Upper lobe of left lung (tissue), 6 donors: Measurements from ENCODE around the gene GJC1. TPM values are rescaled to one million over a fixed set of nuclear protein-coding genes. Genes with fewer than 3 reads are reported as not detected.
A peak's percentile ranks its signal among the peaks of the same experiment; 100 is the strongest.

ENCODE experiments used
- ATAC-seq, 2 donors: fragments of 200-7000 bp; cut with Tn5 transposase; one replicate each; pipeline ENCODE4 v1.9.1; 2022; ENCODE audit warnings: mild to moderate bottlenecking in 2 of 2, moderate library complexity in 2 of 2; ENCODE audit not compliant: low FRiP score in 2 of 2
- DNase-seq, 2 donors: peaks; one replicate each; pipeline ENCODE4 v3.0.0-alpha.2; 2019 to 2020
- H3K27ac ChIP-seq, 4 donors: fragments of 200-600 bp; sonication (generic); one replicate each; pipeline ENCODE4 v1.5.1; 2016 to 2019
- H3K27me3 ChIP-seq, 4 donors: fragments of 200-600 bp; sonication (generic); one replicate each; pipeline ENCODE4 v1.5.1; 2017 to 2019
- H3K36me3 ChIP-seq, 4 donors: fragments of 200-600 bp; sonication (generic); one replicate each; pipeline ENCODE4 v1.5.1; 2016 to 2019
- H3K4me1 ChIP-seq, 4 donors: fragments of 200-600 bp; sonication (generic); one replicate each; pipeline ENCODE4 v1.5.1; 2018 to 2019
- H3K4me3 ChIP-seq, 4 donors: fragments of 200-600 bp; sonication (generic); one replicate each; pipeline ENCODE4 v1.5.1; 2017 to 2019; ENCODE audit warnings: mild to moderate bottlenecking in 2 of 4, moderate library complexity in 1 of 4
- H3K9me3 ChIP-seq, 4 donors: fragments of 200-600 bp; sonication (generic); one replicate each; pipeline ENCODE4 v1.5.1; 2018 to 2019
- EP300 ChIP-seq, 4 donors: sonication (generic); formaldehyde crosslinking; IDR thresholded peaks; one replicate each; pipeline ENCODE4 v1.5.1; 2017; ENCODE audit warnings: antibody characterized with exemption in 4 of 4, control low read depth in 2 of 4
- POLR2A ChIP-seq, 4 donors: fragments of 450-650 bp; IDR thresholded peaks; one replicate each; pipeline ENCODE4 v1.5.1; 2016 to 2017; ENCODE audit warnings: antibody characterized with exemption in 4 of 4, mild to moderate bottlenecking in 2 of 4
- POLR2AphosphoS5 ChIP-seq, 2 donors: sonication (generic); formaldehyde crosslinking; IDR thresholded peaks; one replicate each; pipeline ENCODE4 v1.5.1; 2017; ENCODE audit warnings: antibody characterized with exemption in 2 of 2
- WGBS, 2 donors: methylation state at CpG; one replicate each; pipeline ENCODE4 v1.1.5; 2017 to 2018; 5-methylcytosine and 5-hydroxymethylcytosine counted together
- total RNA-seq, 6 donors: library from RNA; depleted of rRNA in 4 of 6; stranded (reverse); fragments of >200 nt in 4 of 6; gene quantifications; one replicate each; pipeline versions ENCODE4 v1.1.0 to v1.2.1, GENCODE V29; 2016 to 2021
- TF ChIP-seq, protein P1 (sequence below), 6 experiments: fragments of 450-650 bp in 4 of 6; fragments of 200-600 bp in 2 of 6; sonication (generic) in 2 of 6; IDR thresholded peaks; one replicate each; pipeline ENCODE4 v1.5.1; 2016 to 2019; ENCODE audit warnings: antibody characterized with exemption in 6 of 6
- donor health status: DM: no; HTN: no; CAD: no; lungs with moderate emphysema.
- donor health status: DM: no; HTN: yes; CAD: no; lungs with severe emphysema.

Gene GJC1
- total RNA-seq, 6 donors from 2014 or later = 4.2 to 14.8 (median 8.6) TPM

- ATAC-seq = no peak
- Histone ChIP-seq H3K27ac (no peak overlapping the region), H3K36me3 (no peaks in the 10 kb centered on the region), H3K4me3 (no peak overlapping the region), H3K9me3 (no peaks in the 10 kb centered on the region), H3K4me1 (peaks cover 6 to 18% (median 12%) of the 10 kb centered on the region in 4 donors), H3K27me3 (peaks cover 0 to 25% (median 17%) of the 10 kb centered on the region in 4 donors)
- WGBS, 2 donors = 74 to 75% methylated on average over 11 to 13 of the region's 13 CpGs
- TF ChIP-seq POLR2AphosphoS5 (IDR thresholded peaks at IDR 0.05) (no peak), EP300 (IDR thresholded peaks at IDR 0.05) (no peak), POLR2A (IDR thresholded peaks at IDR 0.05) (no peak)
- TF ChIP-seq, protein P1, sequence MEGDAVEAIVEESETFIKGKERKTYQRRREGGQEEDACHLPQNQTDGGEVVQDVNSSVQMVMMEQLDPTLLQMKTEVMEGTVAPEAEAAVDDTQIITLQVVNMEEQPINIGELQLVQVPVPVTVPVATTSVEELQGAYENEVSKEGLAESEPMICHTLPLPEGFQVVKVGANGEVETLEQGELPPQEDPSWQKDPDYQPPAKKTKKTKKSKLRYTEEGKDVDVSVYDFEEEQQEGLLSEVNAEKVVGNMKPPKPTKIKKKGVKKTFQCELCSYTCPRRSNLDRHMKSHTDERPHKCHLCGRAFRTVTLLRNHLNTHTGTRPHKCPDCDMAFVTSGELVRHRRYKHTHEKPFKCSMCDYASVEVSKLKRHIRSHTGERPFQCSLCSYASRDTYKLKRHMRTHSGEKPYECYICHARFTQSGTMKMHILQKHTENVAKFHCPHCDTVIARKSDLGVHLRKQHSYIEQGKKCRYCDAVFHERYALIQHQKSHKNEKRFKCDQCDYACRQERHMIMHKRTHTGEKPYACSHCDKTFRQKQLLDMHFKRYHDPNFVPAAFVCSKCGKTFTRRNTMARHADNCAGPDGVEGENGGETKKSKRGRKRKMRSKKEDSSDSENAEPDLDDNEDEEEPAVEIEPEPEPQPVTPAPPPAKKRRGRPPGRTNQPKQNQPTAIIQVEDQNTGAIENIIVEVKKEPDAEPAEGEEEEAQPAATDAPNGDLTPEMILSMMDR (IDR thresholded peaks at IDR 0.05) = no peak
- DNase-seq = peak in 1 of 2 donors; percentile 34
Measured at GRCh38 chr17:44760474-44761308, 69.4 kb downstream of the GJC1 start.

DNA sequence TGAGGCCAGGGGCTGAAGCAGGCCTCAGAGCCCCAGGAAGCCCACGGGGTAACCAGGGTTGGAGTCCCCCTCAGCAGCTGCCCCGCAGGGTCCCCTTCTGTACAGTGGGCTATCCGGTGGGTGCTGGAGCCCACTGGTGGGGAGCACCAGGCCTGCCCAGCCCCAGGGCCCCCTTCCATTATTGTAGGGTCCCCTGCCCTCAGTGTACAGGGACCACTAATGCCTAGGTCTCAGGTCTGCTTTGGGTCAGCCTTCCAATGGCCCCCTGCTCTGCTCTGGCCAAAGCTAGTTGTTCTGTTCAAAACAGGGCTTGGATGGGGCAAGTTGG, 70.2 kb downstream of the GJC1 start:
- Histone ChIP-seq H3K9me3 (no peaks in the 10 kb centered on the region), H3K4me3 (no peak overlapping the region), H3K27ac (no peak overlapping the region), H3K36me3 (no peaks in the 10 kb centered on the region), H3K4me1 (peaks cover 6 to 18% (median 12%) of the 10 kb centered on the region in 4 donors), H3K27me3 (peaks cover 0 to 25% (median 17%) of the 10 kb centered on the region in 4 donors)
- WGBS, 2 donors = 0 to 67% methylated on average over 1 of the region's 3 CpGs
- TF ChIP-seq, protein P1 (IDR thresholded peaks at IDR 0.05) = no peak
- DNase-seq = no peak
- ATAC-seq = no peak

DNA sequence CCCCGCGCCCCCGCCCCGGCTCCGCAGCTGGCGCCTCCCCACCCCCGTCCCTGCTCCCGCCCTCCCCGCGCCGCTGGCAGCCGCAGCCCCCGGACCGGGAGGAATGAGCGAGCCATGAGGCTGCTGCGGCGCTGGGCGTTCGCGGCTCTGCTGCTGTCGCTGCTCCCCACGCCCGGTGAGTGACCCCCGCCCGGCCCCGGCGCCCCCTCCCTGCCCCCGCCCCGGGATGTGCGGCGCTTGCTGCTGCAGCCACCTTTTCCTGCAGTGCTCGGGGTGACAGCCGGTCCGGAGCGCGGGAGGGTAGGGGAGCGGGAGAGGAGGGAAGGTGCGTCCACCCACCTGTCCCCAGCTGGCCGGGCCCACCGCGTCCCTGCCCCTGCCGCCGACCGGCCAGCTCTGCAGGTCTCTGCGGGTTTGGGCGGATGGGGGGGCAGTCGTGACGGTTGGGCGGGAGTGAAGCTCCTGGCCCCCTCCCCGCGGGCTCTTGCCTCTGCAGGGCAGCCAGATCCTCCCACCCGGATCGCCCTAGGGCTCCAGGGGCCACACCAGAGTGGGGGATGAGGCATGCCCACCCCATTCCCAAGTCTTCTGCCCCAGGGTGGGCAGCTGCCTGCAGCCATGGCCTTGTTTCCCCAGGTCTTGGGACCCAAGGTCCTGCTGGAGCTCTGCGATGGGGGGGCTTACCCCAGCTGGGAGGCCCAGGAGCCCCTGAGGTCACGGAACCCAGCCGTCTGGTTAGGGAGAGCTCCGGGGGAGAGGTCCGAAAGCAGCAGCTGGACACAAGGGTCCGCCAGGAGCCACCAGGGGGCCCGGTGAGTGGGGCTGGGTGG, 70.8 kb downstream of the GJC1 start:
- WGBS, 2 donors = 0 to 20% methylated on average over 13 to 14 of the region's 60 CpGs
- no peaks in the 10 kb centered on the region for H3K36me3 ChIP-seq
- no peaks in the 10 kb centered on the region for H3K9me3 ChIP-seq
- DNase-seq (peak in 1 of 2 donors; percentile 85), ATAC-seq (no peak)
- TF ChIP-seq POLR2A (IDR thresholded peaks at IDR 0.05) (no peak), EP300 (IDR thresholded peaks at IDR 0.05) (no peak), POLR2AphosphoS5 (IDR thresholded peaks at IDR 0.05) (no peak)
- TF ChIP-seq, protein P1 (IDR thresholded peaks at IDR 0.05) = no peak
- no peak overlapping the region for H3K27ac ChIP-seq
- H3K4me3 ChIP-seq = peak overlapping the region in 3 of 4 donors; percentile 41 to 50 (median 46)
- peaks cover 0 to 25% (median 17%) of the 10 kb centered on the region in 4 donors for H3K27me3 ChIP-seq
- peaks cover 6 to 18% (median 12%) of the 10 kb centered on the region in 4 donors for H3K4me1 ChIP-seq

- ATAC-seq = peak in 1 of 2 donors; percentile 23
- no peak within 1 kb of the TSS for H3K27ac ChIP-seq
- peak in 1 of 2 donors; percentile 85 for DNase-seq
Measured at GRCh38 chr17:44758414-44759085, 71.5 kb downstream of the GJC1 start, which contains the start of gene ADAM11. Gene ADAM11, plus strand, starts transcription at chr17:44758988. Its CDS starts 212 bp downstream, at chr17:44759200.

More at GRCh38 chr17:44758414-44759085, 71.5 kb downstream of the GJC1 start, which contains the start of gene ADAM11:
- TF ChIP-seq POLR2A (IDR thresholded peaks at IDR 0.05) (no peak), EP300 (IDR thresholded peaks at IDR 0.05) (no peak), POLR2AphosphoS5 (IDR thresholded peaks at IDR 0.05) (no peak)
- TF ChIP-seq, protein P1 (IDR thresholded peaks at IDR 0.05) = no peak
- Histone ChIP-seq H3K9me3 (no peaks in the 10 kb centered on the region), H3K36me3 (no peaks in the 10 kb centered on the region), H3K4me3 (peak within 1 kb of the TSS in 3 of 4 donors; percentile 41 to 50 (median 46)), H3K4me1 (peaks cover 6 to 18% (median 12%) of the 10 kb centered on the region in 4 donors), H3K27me3 (peaks cover 0 to 25% (median 17%) of the 10 kb centered on the region in 4 donors)
- WGBS, 2 donors = 0 to 8% methylated on average over 2 to 31 of the region's 74 CpGs
